GM19463 (cell line): ENCODE data around the gene MRPL54.

Experiments
- ATAC-seq: cut with Tn5 transposase; IDR thresholded peaks from one replicate; pipeline ENCODE4 v1.9.1; 2021; ENCODE audit warnings: mild to moderate bottlenecking, moderate library complexity; ENCODE audit not compliant: unreplicated experiment

The MRPL54 gene

DNA sequence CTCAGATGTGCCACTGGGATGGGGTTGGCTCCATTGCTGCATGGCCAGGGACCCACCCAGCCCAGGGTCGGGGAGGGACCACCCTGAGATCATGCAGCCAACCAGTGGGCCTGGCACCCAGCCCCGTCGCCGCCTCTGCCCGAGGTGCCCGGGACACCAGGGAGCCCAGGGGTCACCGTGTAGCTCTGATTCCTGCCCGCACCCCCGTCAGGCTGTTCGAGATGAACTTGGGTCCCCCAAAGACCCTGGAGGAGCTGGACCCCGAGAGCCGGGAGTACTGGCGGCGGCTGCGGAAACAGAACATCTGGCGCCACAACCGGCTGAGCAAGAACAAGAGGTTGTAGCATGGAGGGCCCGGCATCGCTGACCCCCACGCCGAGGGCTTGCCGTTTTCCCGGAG lies 4.6 kb downstream of the MRPL54 start:
- ATAC-seq = no peak

DNA sequence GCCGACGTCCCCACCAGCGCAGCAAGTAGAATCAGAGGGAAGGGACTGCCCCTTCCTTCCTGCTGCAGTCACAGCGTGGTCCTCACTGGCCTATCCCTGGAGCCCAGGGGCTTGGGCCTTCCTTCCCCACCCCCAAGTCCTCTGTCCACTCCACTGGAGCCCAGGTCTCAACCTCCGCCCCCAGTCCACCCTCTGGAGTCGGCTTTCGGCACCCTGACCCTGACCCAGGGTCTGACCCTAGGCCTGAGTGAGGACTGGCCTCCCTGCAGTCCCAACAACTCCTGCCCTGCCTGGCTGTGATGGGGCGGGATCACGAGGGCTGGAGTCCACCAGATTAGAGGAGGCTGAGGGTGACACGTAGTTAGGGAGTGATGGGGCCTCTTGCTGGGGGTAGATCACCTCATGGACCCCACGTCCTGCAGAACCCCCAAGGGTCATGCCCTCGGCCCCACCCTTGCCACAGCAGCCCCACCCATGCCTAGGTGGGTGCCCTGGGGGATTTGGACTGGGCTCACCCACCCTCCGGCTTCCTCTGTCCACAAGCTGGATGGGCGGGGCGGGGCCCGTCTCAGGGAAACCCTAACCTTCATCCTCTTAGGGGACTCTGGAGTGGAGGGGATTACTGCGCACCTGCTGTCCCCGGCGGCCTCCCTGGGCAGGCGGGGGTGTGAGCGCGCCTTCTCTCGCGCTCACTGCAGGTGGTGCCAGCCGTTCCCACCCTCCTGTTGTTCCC lies 5.7 kb downstream of the MRPL54 start:
- no peak for ATAC-seq

- no peak for ATAC-seq
These were observed 6.2 kb downstream of the MRPL54 start for GRCh38 chr19:3768748-3769099.

GRCh38 chr19:3769494-3769893 lies 7.0 kb downstream of the MRPL54 start:
- ATAC-seq = no peak

GRCh38 chr19:3770136-3770999 lies 7.9 kb downstream of the MRPL54 start:
- no peak for ATAC-seq

DNA sequence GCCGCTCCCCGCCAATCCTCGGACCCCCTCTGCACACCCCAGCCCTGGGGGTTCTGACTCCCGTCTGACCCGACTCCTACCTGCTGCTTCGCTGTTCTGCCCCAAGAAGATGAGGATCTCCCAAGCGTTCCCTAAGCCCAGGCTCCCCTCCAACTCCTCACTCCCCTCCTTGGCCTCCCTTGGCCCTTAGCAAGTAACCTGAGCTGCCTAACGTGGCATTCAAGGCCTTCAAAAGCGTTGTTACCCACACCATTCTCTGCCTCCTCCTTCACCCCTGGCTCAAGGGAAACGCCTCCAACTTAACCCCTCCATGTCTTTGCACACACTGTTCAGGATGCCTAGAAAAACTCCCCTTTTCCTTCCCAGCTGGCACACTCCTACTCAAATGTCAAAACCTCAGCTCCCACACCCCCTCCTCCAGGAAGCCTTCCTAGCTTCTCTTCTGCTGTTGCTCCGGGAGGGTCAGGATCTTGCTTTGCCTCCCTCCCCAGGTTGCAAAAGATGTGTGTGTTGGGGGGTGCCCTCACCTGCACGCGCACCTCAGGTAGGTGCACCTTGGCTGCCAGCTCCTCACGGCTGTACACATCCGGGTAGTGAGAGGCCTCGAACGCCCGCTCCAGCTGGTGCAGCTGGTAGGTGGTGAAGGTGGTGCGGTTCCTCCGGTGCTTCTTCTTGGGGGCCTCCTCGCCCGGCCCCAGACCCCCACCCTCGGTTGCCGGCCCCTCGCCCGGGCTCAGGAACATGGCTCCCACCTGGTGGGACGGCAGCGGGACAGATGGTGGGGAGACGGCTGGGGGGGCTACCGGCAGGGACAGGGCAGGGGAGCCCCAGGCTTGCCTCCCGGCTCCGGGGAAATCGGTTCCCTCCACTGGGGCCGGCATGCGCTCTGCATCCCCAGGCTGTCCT lies 8.8 kb downstream of the MRPL54 start:
- no peak for ATAC-seq

DNA sequence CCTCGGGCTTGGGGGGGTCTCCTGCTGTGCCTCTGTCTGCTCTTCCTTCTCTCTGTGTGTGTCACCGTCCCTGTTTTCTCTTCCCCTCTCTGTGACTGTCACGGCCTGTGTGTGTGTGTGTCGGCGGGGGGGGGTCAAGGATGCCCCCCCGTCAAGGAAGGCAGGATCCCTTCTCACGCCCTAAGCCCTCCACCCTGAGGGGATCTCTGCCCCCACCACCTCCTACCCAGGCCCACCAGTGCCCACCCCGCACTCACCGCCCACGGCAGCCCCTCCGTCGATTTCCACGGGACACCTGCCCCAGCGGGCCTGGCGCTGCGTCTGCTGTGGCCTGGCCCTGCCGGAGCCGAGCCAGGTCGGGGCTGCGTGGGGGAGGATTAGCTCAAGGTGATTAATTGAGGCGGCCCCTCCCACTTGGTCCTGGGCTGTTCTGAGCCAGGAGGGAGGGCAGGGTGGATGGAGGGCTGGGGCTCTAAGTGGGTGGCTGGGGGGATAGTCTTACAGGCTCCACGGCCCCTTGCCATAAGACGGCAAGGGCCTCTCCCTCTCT lies 9.5 kb downstream of the MRPL54 start, which contains the start of gene RAX2:
Gene RAX2, minus strand, starts transcription at position 323 of the 550 bp plus-strand sequence. CDS start 486 bp downstream, outside the sequence.
- ATAC-seq = no peak

DNA sequence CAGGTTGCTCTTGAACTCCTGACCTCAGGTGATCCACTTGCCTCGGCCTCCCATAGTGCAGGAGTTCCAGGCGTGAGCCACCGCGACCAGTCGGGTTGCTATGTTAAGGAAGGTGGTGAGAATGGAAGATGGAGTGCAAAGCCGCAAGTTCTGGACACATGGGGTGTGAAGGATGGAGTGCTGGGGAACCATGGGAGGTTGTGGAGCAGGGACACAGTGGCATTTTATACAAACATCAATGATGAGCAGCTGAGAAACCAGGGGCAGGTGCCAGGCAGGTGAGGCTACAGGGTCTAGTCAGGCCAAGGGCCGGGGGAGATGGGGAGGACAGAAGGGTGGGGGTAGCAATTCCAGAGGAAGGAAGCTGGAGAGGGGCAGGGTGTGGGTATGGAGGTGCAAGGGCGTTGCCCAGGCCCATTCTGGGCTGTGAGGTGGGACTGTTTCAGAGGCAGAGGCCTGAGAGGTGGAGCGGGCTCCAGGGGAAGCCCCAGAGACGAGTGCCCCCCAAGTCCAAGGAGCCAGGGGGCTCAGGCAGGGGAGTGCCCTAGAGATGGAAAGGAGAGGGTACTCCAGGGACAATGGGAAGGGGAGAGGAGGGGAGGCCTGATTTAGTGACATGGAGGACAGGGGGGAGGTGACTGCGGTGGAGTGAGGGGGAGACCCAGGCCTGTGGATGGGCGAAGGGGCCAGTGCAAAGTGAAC lies 11.5 kb downstream of the MRPL54 start:
- ATAC-seq = no peak

- no peak for ATAC-seq
These were observed 12.3 kb downstream of the MRPL54 start for GRCh38 chr19:3774621-3775373.

GRCh38 chr19:3775374-3775711 lies 12.9 kb downstream of the MRPL54 start:
- no peak for ATAC-seq

DNA sequence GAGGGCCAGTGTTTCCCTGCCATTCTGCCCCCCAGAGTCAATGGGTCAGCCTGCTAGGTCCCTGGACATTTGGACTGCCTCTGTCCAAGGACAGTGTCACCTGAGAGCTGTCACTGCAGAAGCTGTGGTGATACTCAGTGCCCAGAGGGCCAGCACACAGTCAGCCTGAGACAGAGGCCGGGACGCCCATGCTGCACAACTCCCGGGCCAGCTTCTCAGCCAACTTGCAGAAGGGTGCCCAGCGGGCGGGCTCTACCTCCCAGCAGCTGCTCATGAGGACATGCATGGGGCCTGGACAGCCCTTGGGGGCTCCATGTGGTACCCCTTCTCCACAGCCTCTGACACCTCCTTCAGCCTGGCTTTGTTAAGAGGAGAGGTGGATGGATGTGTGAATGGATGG lies 13.3 kb downstream of the MRPL54 start:
- no peak for ATAC-seq

DNA sequence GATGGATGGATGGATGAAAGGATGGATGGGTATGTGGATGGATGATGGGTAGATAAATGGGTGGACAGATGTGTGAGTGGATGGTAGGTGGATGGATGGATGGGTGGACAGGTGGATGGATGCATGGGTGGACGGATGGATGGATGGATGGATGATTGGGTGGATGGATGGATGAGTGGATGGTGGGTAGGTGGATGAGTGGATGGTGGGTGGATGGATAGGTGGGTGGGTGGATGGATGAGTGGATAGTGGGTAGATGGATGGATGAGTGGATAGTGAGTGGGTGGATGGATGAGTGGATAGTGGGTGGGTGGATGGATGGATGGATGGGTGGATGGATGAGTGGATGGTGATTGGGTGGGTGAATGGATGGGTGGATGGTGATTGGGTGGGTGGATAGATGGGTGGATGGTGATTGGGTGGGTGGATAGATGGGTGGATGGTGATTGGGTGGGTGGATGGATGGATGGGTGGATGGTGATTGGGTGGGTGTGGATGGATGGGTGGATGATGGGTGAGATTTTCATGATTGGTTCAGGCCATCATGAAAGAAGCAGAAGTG lies 14.1 kb downstream of the MRPL54 start:
- no peak for ATAC-seq

DNA sequence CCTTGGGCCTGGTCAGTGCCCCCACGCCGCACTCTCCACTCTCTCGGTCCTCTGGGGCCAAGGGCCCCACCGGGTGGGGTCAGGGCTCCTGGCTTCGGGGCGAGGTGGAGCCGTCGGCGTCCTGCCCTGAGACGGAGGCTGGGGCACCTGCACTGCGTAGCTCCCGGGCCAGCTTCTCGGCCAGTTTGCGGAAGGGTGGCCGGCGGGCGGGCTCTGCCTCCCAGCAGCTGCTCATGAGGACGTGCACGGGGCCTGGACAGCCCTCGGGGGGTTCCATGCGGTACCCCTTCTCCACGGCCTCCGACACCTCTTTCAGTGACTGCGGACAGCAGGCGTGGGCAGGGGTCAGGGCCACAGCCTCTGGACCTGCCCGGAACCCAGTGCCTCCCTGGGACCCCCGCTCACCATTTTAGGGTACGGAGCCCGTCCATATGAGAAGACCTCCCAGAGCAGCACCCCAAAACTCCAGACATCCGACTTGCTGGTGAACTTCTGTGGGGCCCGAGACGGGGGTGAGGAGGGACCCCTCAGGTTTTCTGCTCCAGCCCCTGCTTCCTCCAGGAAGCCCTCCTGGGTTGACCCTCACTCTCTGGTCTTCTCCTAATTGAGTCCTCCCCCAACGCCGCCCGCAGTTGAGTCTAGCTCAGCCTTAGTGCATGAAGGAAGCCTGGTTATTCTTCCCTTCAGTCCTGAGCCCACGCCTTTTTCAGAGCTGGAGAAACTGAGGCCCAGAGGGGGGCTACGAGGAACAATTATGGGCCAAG lies 15.8 kb downstream of the MRPL54 start:
- no peak for ATAC-seq

GRCh38 chr19:3778899-3779723 lies 16.6 kb downstream of the MRPL54 start:
- ATAC-seq = no peak

DNA sequence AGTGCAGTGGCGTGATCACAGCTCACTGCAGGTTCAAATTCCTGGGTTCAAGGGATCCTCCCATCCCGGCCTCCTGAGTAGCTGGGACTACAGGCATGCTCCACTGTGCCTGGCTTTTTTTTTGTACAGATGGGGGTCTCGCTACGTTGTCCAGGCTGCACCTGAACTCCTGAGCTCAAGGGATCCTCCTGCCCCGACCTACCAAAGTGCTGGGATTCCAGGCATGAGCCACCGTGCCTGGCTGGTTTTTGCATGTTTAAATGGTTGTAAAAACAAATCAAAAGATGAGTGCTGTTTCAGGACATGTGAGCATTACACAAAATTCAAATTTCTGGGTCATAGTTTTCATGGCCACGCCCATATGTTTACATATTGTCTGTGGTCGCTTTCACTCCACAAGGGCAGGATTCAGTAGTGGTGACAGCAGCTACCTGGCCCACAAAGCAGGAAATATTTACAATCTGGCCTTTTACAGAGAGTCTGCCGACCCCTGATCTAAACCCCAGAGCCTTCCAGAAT lies 18.4 kb downstream of the MRPL54 start:
- ATAC-seq = no peak

DNA sequence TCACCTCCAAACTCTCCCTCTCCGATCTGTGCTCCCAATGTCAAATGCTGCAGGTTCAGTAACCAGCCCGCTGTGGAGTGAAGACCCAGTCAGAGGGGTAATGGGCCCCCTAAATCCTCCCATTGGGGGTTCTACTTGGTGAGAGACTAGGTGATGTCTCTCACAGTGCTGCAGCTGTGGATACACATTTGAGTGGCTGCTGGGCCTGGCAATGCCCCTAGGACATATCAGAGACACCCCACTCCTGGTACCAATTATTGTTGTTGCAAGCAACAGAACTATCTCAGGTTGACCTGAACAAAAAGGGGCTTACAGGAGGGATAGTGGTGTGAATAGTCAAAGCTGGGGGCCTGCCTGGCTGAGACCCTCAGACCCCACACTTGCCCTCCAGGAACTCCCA lies 19.1 kb downstream of the MRPL54 start:
- ATAC-seq = no peak

DNA sequence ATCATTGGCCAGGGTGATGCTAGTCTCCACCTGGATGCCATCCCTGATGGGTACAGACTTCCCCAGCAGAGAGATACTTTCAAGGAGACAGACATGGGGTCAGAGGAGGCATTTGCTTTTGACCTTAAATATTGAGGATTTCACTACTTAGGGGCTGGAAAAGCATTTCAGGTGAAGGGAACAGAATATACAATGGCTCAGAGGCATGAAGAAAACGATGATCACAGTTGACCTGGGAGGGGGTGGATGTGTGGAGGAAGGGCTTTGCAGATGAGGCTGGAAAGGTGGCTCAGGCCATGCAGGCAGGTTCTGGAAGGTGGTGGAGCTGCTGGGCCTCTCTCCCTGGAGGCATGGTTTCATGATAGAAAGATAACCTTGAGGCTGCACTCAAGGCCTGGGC lies 19.8 kb downstream of the MRPL54 start:
- no peak for ATAC-seq

- ATAC-seq = no peak
These were observed 20.4 kb downstream of the MRPL54 start for GRCh38 chr19:3782903-3783302.
